Activated T-cell treated with anti-CD3 and anti-CD28 coated beads, Interleukin-2, amount 50 U/mL, for 1 hour (primary cell): Measurements from ENCODE around the gene SMAGP.
"Not testable (repeated sequence)": the region's sequence is repeated elsewhere in the genome, so short reads cannot be mapped to it uniquely, and the experiment has no call there.

Experiments
- DNase-seq: peaks from one replicate; pipeline ENCODE4 v3.0.0-alpha.2; 2020

SMAGP gene, protein sequence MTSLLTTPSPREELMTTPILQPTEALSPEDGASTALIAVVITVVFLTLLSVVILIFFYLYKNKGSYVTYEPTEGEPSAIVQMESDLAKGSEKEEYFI

GRCh38 chr12:51270067-51270950 lies at the start of gene SMAGP:
Gene SMAGP, minus strand, starts transcription at chr12:51270415. Its CDS starts 1,137 bp downstream, at chr12:51269278.
- DNase-seq, result peak; percentile 63

DNA sequence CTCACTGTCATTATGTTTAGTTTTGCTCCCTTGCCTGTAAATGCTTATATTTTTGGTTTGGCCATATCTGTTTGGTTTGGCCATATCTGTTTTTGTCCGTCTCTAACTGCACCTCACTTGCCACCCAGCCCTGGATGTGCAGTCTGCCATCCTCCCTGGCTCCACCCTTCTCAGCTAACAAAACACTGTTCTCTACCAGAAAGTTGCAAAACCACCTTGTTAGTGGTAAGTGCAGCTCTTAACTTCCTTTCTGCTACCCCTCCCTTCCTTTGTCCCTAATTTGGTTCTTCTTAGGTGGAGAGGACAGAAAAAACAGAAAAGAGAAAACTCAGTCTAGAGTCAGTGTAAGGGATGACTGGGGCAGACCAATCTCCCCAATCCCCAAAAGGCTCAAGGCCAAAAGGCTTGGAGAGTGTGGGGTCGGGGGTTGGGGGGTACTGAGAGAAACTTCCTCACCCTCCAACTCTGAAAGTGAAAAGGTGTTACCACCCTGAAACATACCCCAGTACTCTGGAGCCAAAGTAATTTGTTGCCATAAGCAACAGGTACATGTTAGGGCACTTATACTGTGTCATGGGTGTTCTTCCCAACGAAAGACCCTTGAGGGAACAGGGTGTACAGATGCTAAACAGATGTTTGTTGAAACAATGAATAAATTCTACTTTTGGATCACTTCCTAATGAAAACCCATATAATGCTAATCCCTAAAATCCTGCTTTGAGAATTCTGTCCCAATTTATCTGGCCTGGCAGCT lies 48.8 kb upstream of the SMAGP start:
- DNase-seq, result peak; percentile 53

DNA sequence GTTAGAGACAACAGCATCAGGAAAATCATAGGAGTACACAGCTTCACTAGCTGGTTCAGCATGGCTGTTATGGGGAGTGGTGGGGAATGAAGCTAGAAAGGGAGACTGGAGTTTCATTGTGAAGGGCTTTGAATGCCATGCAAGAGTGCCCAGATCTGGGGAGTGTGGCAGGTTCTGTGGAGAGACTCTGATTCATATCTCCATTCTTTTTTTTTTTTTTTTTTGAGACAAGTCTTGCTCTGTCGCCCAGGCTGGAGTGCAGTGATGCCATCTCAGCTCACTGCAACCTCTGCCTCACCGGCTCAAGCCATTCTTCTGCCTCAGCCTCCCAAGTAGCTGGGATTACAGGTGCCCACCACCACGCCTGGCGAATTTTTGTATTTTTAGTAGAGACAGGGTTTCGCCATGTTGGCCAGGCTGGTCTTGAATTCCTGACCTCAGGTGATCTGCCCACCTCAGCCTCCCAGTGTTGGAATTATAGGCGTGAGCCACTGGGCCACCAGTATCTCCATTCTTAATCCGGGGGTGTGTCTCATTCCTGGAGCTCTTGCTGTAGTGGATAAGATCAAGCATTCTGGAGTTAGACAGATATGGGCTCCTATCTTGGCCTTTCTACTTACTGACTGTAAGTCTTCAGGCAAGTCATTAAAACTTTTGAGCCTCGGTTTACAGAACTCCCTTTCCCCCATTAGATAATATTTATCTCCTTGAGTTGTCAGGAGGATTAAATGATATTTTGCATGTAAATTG lies 48.0 kb upstream of the SMAGP start:
- not testable (repeated sequence) for DNase-seq

DNA sequence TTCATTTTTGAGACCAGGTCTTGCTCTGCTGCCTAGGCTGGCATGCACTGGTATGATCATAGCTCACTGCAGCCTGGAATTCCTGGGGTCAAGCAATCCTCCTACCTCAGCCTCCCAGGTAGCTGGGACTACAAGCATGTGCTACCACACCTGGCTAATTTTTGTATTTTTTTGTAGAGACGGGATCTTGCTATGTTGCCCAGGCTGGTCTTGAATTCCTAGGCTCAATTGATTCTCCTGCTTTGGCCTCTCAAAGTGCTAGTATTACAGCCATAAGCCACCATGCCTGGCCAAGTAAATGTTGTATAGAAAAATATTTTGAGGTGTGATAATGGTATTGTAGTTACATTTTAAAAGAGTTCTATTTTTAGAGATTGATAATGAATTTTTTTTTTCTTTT lies 41.2 kb upstream of the SMAGP start:
- DNase-seq, result no peak

DNA sequence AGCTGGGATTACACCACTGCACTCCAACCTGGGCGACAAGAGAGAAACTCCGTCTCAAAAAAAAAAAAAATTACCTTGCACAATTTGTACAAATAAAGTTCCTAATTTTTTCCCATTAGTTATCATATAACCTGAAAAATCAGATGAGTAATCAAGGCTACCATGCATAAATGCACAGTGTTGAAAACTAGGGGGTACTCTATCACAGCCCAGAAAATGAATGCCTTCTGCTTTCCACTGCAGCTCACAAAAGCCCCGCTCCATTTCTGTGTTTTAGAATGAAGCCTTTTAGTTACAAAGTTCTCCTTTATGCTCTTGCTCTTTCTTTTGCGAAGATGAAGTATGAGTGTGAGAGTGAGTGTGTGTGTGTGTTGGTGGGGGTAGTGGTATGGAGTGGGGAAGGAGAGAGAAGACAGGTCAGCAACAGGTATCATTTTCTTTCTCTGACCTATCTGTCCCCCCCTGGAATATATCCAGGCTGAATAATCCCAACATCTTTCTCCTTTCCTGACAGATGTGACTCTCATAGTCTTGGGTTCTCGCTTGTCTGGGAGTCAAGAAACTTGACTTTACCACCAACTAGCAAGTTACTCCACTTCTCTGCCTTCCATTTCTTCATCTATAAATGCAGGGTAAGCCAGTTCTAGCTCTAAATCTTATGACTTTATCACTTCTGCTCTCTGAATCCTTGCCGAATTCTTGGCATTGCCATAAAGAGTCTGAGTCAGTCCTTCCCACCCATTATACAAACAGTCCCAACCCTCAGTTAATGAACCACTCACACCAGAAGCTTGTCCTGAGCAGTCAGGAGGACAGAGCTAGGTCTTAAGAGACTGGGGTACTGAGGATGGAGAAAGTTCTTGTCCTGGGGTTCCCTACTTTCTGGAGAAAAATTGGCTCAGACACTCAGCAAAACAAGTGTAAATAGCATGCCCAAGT lies 37.7 kb upstream of the SMAGP start:
- DNase-seq, result no peak

GRCh38 chr12:51306507-51306906 lies 36.3 kb upstream of the SMAGP start:
- DNase-seq, result no peak

- not testable (repeated sequence) for DNase-seq
Measured at GRCh38 chr12:51300768-51301167, 30.6 kb upstream of the SMAGP start.

GRCh38 chr12:51295651-51296050 lies 25.4 kb upstream of the SMAGP start:
- no peak for DNase-seq

DNA sequence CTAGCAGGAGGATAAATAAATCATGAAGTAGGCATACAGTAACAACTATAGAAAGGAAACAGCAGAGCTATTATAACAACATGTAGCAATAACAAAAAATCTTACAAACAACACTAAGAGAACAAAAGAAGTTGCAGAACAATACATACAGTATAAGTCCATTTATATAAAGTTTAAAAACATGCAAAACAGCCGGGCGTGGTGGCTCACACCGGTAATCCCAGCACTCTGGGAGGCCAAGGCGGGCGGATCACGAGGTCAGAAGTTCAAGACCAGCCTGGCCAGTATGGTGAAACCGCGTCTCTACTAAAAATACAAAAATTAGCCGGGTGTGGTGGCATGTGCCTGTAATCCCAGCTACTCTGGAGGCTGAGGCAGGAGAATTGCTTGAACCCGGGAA lies 23.9 kb upstream of the SMAGP start:
- DNase-seq, result not testable (repeated sequence)

DNA sequence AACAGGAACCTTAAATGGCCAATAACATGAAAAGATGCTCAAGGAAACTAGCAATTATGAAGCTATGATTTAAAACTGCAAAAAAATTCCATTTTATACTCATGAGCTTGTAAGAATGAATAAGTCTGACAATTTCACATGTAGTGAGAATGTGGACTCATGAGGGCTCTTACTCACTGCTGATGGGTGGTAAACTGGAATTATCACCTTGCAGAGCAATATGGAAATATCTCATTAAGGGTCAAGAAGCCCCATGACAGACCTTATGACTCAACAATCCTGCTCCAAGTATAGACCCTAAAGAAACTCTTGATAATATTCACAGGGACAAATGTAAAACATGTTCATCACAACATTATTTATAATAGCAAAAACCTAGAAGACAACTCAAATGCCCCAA lies 23.5 kb upstream of the SMAGP start:
- DNase-seq, result no peak

- DNase-seq, result not testable (repeated sequence)
Measured at GRCh38 chr12:51291603-51292513, 21.6 kb upstream of the SMAGP start.

DNA sequence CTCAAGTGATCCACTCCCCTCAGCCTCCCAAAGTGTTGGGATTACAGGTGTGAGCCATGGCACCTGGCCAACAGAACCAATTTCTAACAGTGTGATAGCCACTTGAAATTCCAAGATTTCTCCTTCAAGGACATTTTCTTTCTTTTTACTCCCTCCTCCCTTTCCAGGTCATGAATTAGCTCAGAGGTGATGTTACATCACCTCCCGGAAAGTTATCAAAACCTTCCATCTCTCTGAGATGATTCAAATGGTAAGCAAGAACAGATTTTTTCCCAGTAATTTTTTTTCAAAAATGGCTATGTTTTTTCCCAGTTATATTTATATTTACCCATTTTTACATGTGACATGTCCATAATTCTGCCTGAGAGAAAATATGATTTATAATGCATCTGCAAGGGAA lies 15.6 kb upstream of the SMAGP start:
- DNase-seq, result no peak

DNA sequence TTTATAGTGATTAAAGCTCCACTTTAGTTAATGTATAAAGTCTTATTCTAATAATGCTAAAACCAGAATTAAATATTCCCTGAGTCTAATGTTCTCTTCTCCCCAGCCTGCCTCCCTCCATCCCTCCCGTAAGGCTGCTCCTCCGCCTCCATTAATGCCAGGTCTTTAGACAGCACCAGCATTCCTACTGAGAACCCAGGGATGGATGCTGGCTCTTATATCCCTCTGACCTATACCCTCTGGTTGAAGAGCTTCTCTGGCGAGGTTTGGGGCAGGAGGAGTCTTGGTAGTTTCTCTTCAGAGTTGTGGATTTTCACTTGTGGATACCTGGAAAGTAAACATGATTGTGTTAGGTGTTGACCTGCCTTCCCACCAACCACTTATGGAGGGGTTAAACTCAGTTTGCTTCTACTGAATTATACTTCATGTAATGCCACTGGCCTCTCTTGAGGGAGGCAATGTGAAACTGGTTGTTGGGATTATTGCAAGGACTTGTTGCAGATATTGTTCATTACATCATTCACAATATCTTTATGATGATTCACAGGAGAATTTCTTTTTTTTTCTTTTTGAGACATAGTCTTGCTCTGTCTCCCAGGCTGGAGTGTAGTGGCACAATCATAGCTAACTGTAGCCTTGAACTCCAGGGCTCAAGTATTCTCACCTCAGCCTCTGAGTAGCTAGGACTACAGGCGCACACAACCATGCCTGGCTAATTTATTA lies 11.1 kb upstream of the SMAGP start:
- no peak for DNase-seq

DNA sequence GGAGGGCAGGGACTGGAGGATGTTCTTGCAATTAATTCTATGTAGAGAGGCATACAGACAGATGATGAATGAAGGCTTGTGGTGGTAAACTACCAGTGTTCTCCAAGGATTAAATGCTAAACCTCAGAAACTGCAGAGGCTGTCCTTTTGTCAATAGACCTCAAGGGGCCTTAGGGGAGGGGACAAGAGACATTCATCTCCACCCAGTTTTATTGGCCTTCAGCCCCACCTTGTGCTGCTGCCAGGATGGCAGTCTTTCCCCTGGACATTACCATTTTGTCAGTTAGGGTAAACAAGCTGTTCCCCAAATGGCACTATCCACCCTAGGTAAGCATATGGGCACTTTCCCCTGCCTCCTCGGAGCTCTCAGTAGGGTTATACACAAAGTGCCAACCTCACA lies 4.9 kb upstream of the SMAGP start:
- DNase-seq, result no peak

DNA sequence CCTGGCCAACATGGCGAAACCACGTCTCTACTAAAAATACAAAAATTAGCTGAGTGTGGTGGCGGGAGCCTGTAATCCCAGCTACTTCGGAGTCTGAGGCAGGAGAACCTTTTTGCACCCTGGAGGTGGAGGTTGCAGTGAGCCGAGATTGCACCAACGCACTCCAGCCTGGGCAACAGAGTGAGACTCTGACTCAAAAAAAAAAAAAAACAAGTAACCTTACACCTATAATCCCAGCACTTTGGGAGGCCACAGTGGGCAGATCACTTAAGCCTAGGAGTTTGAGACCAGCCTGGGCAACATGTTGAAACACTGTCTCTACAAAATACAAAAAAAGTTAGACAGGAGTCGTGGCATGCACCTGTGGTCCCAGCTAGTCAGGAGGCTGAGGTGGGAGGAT lies 2.6 kb upstream of the SMAGP start:
- not testable (repeated sequence) for DNase-seq

DNA sequence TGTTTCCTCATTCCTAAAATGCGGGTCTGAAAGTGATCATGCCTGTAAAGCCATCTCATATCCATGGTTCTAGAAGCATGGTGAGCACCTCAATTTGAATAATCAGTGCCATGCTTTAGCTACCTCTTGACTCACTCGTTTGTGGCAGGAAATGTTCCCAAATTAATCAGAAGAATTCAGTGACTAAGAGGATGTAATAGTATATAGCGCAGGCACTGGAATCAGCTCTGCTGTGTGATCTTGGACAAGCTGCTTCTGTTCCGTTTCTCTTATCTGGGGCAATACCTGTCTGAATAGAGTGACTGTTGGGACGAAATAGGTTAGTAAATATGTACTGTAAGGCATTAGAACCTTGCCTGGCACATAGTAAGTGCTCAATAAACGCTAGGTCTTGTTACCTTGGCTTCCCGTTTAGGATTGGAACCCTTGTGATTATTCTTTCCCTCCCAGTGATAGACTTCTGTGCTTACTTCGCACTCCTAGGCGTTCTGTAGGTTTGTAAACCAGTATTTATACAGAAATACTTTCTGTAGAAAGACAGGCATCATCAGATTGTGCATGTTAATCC lies 820 bp upstream of the SMAGP start:
- no peak for DNase-seq

DNA sequence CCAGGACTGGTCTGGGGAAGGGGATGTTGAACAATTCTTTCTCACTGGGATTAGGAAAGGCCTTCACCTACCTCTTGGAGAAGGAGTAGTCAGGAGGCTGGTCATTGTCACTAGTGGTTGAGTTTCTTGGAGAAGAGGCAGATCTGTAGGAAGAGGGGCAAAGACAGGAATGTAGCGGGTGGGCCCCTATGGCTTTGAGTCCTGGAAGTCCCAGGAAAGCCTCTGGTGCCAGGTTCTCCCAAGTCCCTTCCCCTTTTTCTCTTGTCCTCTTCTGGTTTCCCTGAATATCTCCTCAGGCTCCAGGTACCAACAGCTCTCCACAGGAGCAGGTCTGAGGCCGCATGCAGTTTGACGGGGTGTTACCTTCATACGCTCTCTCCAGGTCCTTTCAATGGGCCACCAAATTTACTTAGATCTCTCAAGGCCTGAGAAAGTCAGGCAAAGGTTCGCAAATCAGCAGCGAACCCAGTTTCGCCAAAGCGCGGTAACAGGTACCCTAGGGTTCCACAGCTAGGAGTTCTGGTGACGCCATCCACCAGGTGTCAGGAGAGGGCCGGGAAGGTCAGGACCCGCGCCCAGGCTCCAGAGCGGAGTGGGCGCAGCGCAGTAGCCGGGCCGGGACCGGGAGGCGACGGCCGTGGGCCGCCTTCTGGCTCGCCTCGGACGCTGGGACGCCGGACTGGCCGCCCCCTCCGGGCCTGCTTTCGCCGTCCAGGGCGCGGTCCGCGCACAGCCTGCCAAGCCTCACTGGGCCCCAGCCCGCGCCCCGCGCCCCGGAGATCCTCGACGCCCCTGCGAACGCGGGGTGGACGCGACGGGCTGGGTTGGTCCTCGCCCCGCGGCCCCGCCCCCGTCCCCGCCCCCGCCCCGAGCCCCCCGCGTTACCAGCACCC lies 795 bp downstream of the SMAGP start:
- peak; percentile 70 for DNase-seq

DNA sequence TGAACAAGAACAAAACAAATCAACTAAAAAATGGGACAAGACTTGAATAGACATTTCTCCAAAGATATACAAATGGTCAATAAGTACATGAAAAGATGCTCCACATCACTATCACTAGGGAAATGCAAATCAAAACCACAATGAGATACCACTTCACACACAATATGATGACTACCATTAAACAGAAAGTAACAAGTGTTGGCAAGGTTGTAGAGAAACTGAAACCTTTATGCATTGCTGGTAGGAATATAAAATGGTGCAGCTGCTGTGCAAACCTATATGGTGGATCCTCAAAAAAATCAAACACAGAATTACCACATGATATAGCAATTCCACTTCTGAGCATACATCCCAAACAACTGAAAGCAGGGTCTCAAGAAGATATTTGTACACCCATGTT lies 5.2 kb downstream of the SMAGP start:
- DNase-seq, result no peak

DNA sequence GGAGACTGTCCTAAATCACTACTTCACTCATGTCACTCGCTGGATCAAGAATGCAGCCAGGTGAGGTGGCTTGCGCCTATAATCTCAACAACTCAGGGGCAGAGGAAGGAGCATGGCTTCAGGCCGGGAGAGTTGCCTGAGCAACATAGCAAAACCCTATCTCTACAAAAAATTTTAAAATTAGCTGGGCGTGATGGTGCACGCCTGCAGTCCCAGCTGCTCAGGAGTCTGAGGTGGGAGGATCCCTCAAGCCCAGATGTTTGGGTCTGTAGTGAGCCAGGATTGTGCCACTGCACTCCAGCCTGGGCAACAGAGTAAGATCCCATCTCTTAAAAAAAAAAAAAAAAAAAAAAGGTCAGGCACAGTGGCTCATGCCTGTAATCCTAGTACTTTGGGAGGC lies 5.9 kb downstream of the SMAGP start:
- DNase-seq, result no peak
